Aorta (tissue), 5 donors: ENCODE data around the gene DTHD1. TPM values are rescaled to one million over a fixed set of nuclear protein-coding genes. Genes with fewer than 3 reads are reported as not detected.

Experiments used
- ATAC-seq: fragments of 200-7000 bp; cut with Tn5 transposase; one replicate; pipeline ENCODE4 v1.9.1; 2022; ENCODE audit warnings: moderate library complexity; ENCODE audit not compliant: low FRiP score
- DNase-seq, 2 donors: peaks; one replicate each; pipeline ENCODE4 v3.0.0-alpha.2; 2020
- H3K27ac ChIP-seq, 2 donors: one replicate each; pipeline ENCODE4 v1.5.1; 2013; ENCODE audit warnings: low read length in 2 of 2, mild to moderate bottlenecking in 2 of 2, moderate library complexity in 2 of 2, control low read depth in 1 of 2, inconsistent platforms in 1 of 2, low read depth in 1 of 2
- H3K27me3 ChIP-seq, 2 donors: one replicate each; pipeline ENCODE4 v1.6.1; 2013; ENCODE audit warnings: control low read depth in 1 of 2, low read length in 1 of 2, mild to moderate bottlenecking in 1 of 2, moderate library complexity in 1 of 2; ENCODE audit not compliant: insufficient read depth in 2 of 2, control insufficient read depth in 1 of 2
- H3K36me3 ChIP-seq, 2 donors: one replicate each; pipeline ENCODE4 v1.6.1; 2013; ENCODE audit warnings: control low read depth in 1 of 2, low read length in 1 of 2, mild to moderate bottlenecking in 1 of 2; ENCODE audit not compliant: insufficient read depth in 2 of 2, control insufficient read depth in 1 of 2
- H3K4me1 ChIP-seq, 2 donors: one replicate each; pipeline ENCODE4 v1.6.1; 2013; ENCODE audit warnings: low read length in 2 of 2, control low read depth in 1 of 2, mild to moderate bottlenecking in 1 of 2, moderate library complexity in 1 of 2; ENCODE audit not compliant: insufficient read depth in 2 of 2, control insufficient read depth in 1 of 2
- H3K4me3 ChIP-seq, 2 donors: one replicate each; pipeline ENCODE4 v1.5.1; 2013; ENCODE audit warnings: low read length in 2 of 2, control low read depth in 1 of 2, mild to moderate bottlenecking in 1 of 2
- H3K9me3 ChIP-seq: one replicate; pipeline ENCODE4 v1.6.1; 2013; ENCODE audit warnings: mild to moderate bottlenecking, low read length; ENCODE audit not compliant: control insufficient read depth
- WGBS, 2 donors: extraction: QIAGEN DNeasy Blood & Tissue Kit; methylation state at CpG; one replicate each; pipeline ENCODE4 v1.1.7; 2013; 5-methylcytosine and 5-hydroxymethylcytosine counted together
- intact Hi-C, 2 donors: fragments of 100-400 bp; cut with DNase I; formaldehyde crosslinking; loops; one replicate each; pipeline versions ENCODE4 v1.14.2 to v1.15.0; 2022
- polyA plus RNA-seq, 2 donors: library from polyadenylated mRNA; stranded (reverse); fragments of 200-250 nt; gene quantifications; one replicate each; pipeline ENCODE4 v1.2.3, GENCODE V29; 2013
- total RNA-seq, 2 donors: library from RNA; stranded (reverse); fragmentation: NEBNext Ultra II Directional; extraction: Animal tissue kit (Norgen Biotek cat#: 25700); gene quantifications; one replicate each; pipeline ENCODE4 v1.2.1, GENCODE V29; 2021
- donor health status: healthy with polysubstance abuse.
- donor health status: Bipolar disorder and iron deficiency.
- donor health status: DM: no; HTN: no; CAD: no.
- donor health status: DM: no; HTN: no; CAD: no.
- donor health status: DM: yes; HTN: yes; CAD: no.

DTHD1 gene
- total and polyA plus RNA-seq, 4 donors: 0.58 to 1.0 TPM; not detected in 2

DNA sequence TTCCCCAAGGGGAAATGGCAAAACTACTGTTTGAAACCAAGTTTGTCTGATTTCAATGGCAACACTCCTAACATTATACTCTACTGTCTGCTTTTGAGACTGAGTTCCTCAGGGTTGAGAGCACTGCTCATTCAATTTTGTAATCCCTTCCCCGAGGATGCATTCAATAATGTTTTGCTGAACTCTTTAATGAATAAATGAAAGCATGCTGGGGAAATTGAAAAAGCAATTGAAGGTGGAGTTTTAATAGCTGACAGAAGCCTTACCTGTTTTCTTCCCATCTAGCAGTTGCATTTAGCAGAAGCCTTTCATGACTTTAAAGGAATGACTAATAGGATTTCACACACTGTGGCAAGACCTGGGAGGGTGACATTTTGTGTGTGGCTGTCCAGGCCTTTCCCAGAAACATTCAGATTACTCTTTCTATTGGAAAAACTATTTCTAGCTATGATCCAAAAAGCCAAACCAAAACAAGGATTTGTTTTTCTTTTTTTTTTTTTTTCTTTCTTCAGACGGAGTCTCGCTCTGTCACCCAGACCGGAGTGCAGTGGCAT, 45.1 kb downstream of the DTHD1 start:
- no peak for ATAC-seq
- intact Hi-C loops: no loop called here
- H3K4me3 ChIP-seq: no peak overlapping the region
- 45 to 52% methylated on average over 4 of the region's 4 CpGs for WGBS, 2 donors
- H3K27me3 ChIP-seq: peaks cover 0 to 1% of the 10 kb centered on the region in 2 donors
- no peaks in the 10 kb centered on the region for H3K4me1 ChIP-seq
- DNase-seq: no peak
- no peaks in the 10 kb centered on the region for H3K9me3 ChIP-seq
- no peak overlapping the region for H3K27ac ChIP-seq
- H3K36me3 ChIP-seq: no peaks in the 10 kb centered on the region

DNA sequence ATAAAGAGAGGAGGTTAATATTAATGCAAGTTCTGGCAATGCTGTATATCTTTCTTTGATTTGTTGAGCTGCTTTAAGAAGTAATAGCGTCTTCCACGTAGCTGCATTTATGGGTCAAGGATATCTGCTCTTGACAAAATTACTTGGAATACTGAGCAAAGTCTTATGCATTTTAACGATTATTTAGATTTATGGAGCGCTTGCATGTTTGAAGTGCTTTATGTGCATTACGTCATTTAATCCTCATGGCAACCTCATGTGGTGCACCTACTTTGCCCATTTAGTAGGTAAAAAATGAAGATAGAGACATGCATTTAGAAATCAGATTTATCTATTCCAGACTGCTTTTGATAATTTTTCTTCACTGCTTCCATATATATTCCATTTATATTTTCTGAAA, 46.0 kb downstream of the DTHD1 start:
- Histone ChIP-seq H3K9me3 (no peaks in the 10 kb centered on the region), H3K4me1 (no peaks in the 10 kb centered on the region), H3K27ac (no peak overlapping the region), H3K4me3 (no peak overlapping the region), H3K27me3 (no peaks in the 10 kb centered on the region), H3K36me3 (no peaks in the 10 kb centered on the region)
- no peak for DNase-seq
- intact Hi-C loops: no loop called here
- ATAC-seq: no peak
- WGBS, 2 donors: 73 to 84% methylated on average over 5 of the region's 5 CpGs

- Histone ChIP-seq H3K36me3 (no peaks in the 10 kb centered on the region), H3K27ac (no peak overlapping the region), H3K4me3 (no peak overlapping the region), H3K4me1 (no peaks in the 10 kb centered on the region), H3K27me3 (no peaks in the 10 kb centered on the region), H3K9me3 (no peaks in the 10 kb centered on the region)
- WGBS, 2 donors: 81% methylated on average over 9 of the region's 9 CpGs
- intact Hi-C loops: no loop called here
- DNase-seq (no peak), ATAC-seq (no peak)
These were observed 46.7 kb downstream of the DTHD1 start for GRCh38 chr4:36328130-36328529.

- DNase-seq (no peak), ATAC-seq (no peak)
- H3K4me1 ChIP-seq: no peaks in the 10 kb centered on the region
- no peaks in the 10 kb centered on the region for H3K9me3 ChIP-seq
- no peaks in the 10 kb centered on the region for H3K36me3 ChIP-seq
- intact Hi-C loops: no loop called here
- no peak overlapping the region for H3K4me3 ChIP-seq
- 72 to 77% methylated on average over 2 of the region's 2 CpGs for WGBS, 2 donors
- H3K27ac ChIP-seq: no peak overlapping the region
- no peaks in the 10 kb centered on the region for H3K27me3 ChIP-seq
These were observed 47.8 kb downstream of the DTHD1 start for GRCh38 chr4:36329228-36329627.

GRCh38 chr4:36330796-36331195, 49.4 kb downstream of the DTHD1 start:
- no peak overlapping the region for H3K27ac ChIP-seq
- H3K27me3 ChIP-seq: no peaks in the 10 kb centered on the region
- no peaks in the 10 kb centered on the region for H3K4me1 ChIP-seq
- WGBS, 2 donors: 80 to 84% methylated on average over 1 of the region's 1 CpG
- intact Hi-C loops: no loop called here
- DNase-seq (no peak), ATAC-seq (no peak)
- H3K36me3 ChIP-seq: no peaks in the 10 kb centered on the region
- no peaks in the 10 kb centered on the region for H3K9me3 ChIP-seq
- H3K4me3 ChIP-seq: no peak overlapping the region

DNA sequence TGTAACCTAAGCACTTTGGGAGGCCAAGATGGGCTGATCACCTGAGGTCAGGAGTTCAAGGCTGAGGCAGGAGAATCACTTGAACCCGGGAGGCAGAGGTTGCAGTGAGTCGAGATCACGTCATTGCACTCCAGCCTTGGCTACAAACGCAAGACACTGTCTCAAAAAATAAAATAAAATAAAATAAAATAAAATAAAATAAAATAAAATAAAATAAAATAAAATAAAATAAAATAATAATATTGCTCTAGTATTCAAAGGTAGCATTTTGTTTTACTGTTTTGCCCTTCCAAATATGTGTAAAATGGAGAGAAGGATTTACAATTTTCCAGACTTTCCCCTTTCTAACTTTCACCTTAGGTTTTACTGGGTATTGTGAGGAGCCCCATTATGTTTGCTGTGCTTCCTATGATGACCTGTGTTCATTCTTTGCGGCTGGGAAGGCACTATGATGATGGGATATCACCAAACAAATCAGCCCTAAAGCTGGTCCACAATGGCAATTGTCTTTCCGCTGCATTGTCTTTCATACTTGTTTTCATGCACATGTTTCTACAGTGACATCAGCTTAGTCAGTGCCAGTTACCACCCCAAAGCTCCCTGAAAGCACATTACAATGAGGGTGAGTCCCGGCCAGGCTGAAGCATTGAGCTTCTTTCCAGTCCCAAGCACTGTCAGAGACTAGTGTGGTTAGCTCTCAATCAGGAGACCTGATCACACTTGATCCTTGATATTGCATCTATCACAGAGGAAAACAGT, 50.8 kb downstream of the DTHD1 start:
- intact Hi-C loops: no loop called here
- Histone ChIP-seq H3K4me3 (no peak overlapping the region), H3K4me1 (no peaks in the 10 kb centered on the region), H3K27me3 (peaks cover 0 to 2% of the 10 kb centered on the region in 2 donors), H3K36me3 (no peaks in the 10 kb centered on the region), H3K9me3 (no peaks in the 10 kb centered on the region), H3K27ac (no peak overlapping the region)
- no peak for DNase-seq
- 85 to 87% methylated on average over 7 of the region's 7 CpGs for WGBS, 2 donors
- no peak for ATAC-seq

DNA sequence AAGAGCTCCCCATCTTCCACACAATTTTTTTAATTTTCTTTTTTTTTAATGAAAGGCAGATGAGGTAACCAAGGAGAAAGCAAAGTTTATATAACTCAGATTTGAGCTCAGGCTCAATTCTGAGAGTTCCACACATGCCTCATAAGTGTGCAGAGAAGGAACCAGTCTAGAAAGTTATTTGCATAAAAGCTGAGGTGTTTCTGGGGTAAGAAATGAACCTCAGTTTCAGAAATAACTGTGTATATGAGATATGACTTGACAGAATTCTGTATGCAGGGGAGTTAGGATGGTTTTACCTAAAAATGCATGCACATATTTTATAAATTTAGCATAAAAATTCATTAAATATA, 51.3 kb downstream of the DTHD1 start:
- Histone ChIP-seq H3K27me3 (peaks cover 0 to 2% of the 10 kb centered on the region in 2 donors), H3K4me1 (no peaks in the 10 kb centered on the region), H3K4me3 (no peak overlapping the region), H3K9me3 (no peaks in the 10 kb centered on the region), H3K27ac (no peak overlapping the region), H3K36me3 (no peaks in the 10 kb centered on the region)
- ATAC-seq (no peak), DNase-seq (no peak)
- intact Hi-C loops: no loop called here

GRCh38 chr4:36333303-36333877, 52.0 kb downstream of the DTHD1 start:
- 82 to 88% methylated on average over 6 of the region's 6 CpGs for WGBS, 2 donors
- DNase-seq: no peak
- H3K27me3 ChIP-seq: peaks cover 0 to 2% of the 10 kb centered on the region in 2 donors
- no peak overlapping the region for H3K27ac ChIP-seq
- no peak for ATAC-seq
- no peaks in the 10 kb centered on the region for H3K9me3 ChIP-seq
- H3K36me3 ChIP-seq: no peaks in the 10 kb centered on the region
- intact Hi-C loops: no loop called here
- H3K4me3 ChIP-seq: no peak overlapping the region
- H3K4me1 ChIP-seq: no peaks in the 10 kb centered on the region

- no peaks in the 10 kb centered on the region for H3K4me1 ChIP-seq
- H3K9me3 ChIP-seq: no peaks in the 10 kb centered on the region
- no peak overlapping the region for H3K27ac ChIP-seq
- no peak overlapping the region for H3K4me3 ChIP-seq
- 6 to 10% methylated on average over 1 of the region's 1 CpG for WGBS, 2 donors
- no peak for DNase-seq
- intact Hi-C loops: no loop called here
- no peaks in the 10 kb centered on the region for H3K36me3 ChIP-seq
- H3K27me3 ChIP-seq: peaks cover 0 to 2% of the 10 kb centered on the region in 2 donors
- no peak for ATAC-seq
These were observed 56.3 kb downstream of the DTHD1 start for GRCh38 chr4:36337665-36338185.
